Stimulated activated naive CD8-positive, alpha-beta T cell treated with anti-CD3 and anti-CD28 coated beads, Interleukin-15, amount 100 ng/mL, for 72 hours (primary cell): Measurements from ENCODE around the gene CDH11.

Experiments
- ATAC-seq: fragments of 150-1000 bp; cut with Tn5 transposase; 2 replicates; pipeline ENCODE4 v1.10.0; 2021; ENCODE audit warnings: mild to moderate bottlenecking, moderate library complexity
- DNase-seq, 2 donors: peaks; one replicate each; pipeline ENCODE4 v3.0.0; 2021 to 2022
- H3K27ac Mint-ChIP-seq, 2 donors: one replicate each; pipeline ENCODE4 v1.8.0; 2022; ENCODE audit warnings: mild to moderate bottlenecking in 2 of 2, mixed read lengths in 2 of 2, moderate library complexity in 2 of 2
- H3K27me3 Mint-ChIP-seq: one replicate; pipeline ENCODE4 v1.8.0; 2022; ENCODE audit warnings: mixed read lengths
- H3K4me1 Mint-ChIP-seq: one replicate; pipeline ENCODE4 v1.8.0; 2022; ENCODE audit warnings: mild to moderate bottlenecking, mixed read lengths
- H3K4me3 Mint-ChIP-seq, 2 donors: one replicate each; pipeline ENCODE4 v1.8.0; 2022; ENCODE audit warnings: mild to moderate bottlenecking in 2 of 2, mixed read lengths in 2 of 2, moderate library complexity in 1 of 2
- H3K9me3 Mint-ChIP-seq, 2 donors: one replicate each; pipeline ENCODE4 v1.8.0; 2022; ENCODE audit warnings: mixed read lengths in 2 of 2

CDH11 gene

DNA sequence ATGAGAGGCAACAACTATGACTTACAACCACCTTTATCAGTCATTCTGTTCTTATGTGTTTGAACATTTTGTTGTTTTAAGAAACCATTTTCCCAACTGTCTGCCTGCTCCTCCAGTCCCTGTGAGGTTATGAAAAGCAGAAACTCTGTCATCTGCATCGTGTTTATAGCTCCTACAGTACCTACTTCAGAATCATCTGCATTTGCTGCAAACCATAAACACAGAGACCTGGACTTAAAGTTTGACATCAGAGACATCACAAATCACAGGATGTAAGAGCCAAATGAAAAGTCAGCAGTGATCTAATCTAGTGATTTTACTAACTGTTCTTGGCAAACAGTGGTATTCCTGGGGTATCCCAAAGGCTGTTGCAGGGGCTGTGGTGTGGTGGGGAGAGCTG lies 55.2 kb downstream of the CDH11 start:
- H3K4me3 Mint-ChIP-seq = no peak overlapping the region
- no peak for ATAC-seq

DNA sequence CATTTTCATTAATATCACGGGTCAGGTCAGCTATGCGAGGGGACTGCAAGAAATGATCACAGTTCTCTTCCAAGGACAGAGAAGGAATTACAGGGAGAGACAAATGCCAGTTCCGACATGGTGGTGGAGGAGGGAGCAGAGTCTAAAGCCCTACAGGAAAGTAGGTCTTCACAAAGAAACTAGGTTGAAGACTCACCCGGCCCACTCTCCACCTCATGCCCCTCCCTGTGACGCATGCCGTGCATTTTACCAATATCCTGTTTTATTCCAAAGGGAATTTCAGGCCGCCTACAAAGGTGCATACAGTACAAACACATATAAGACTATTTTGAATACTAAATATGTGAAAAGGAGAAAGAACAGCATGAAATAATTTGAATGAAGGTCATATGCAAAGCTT lies 56.8 kb downstream of the CDH11 start:
- H3K27me3 Mint-ChIP-seq = no peaks in the 10 kb centered on the region
- H3K4me3 Mint-ChIP-seq = no peak overlapping the region
- H3K4me1 Mint-ChIP-seq = no peaks in the 10 kb centered on the region
- DNase-seq (no peak), ATAC-seq (no peak)
- H3K27ac Mint-ChIP-seq = no peak overlapping the region
- H3K9me3 Mint-ChIP-seq = peaks cover 8 to 21% of the 10 kb centered on the region in 2 donors

More for the DNA sequence above, 55.2 kb downstream of the CDH11 start:
- peaks cover 12 to 29% of the 10 kb centered on the region in 2 donors for H3K9me3 Mint-ChIP-seq
- no peaks in the 10 kb centered on the region for H3K4me1 Mint-ChIP-seq
- H3K27me3 Mint-ChIP-seq = no peaks in the 10 kb centered on the region
- DNase-seq = no peak
- H3K27ac Mint-ChIP-seq = no peak overlapping the region

DNA sequence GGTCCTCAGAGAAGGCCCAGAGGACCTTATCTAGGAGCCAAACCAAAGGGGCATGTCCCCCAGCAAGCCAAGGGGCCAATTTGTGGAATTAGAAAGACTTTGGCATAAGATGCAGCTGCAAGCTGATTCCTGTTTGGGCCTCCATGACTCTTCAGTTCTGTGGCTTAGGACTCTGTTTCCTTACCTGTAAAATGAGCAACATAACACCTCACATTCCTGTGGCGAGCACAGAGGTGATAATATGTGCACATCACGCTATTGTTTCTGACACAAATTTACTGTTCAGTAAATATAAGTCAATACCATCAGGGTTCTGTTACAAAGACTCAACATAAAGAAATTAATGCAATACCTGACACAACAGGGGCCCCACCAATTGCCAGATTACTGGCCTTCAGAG lies 57.7 kb downstream of the CDH11 start:
- H3K27me3 Mint-ChIP-seq = no peaks in the 10 kb centered on the region
- ATAC-seq = no peak

DNA sequence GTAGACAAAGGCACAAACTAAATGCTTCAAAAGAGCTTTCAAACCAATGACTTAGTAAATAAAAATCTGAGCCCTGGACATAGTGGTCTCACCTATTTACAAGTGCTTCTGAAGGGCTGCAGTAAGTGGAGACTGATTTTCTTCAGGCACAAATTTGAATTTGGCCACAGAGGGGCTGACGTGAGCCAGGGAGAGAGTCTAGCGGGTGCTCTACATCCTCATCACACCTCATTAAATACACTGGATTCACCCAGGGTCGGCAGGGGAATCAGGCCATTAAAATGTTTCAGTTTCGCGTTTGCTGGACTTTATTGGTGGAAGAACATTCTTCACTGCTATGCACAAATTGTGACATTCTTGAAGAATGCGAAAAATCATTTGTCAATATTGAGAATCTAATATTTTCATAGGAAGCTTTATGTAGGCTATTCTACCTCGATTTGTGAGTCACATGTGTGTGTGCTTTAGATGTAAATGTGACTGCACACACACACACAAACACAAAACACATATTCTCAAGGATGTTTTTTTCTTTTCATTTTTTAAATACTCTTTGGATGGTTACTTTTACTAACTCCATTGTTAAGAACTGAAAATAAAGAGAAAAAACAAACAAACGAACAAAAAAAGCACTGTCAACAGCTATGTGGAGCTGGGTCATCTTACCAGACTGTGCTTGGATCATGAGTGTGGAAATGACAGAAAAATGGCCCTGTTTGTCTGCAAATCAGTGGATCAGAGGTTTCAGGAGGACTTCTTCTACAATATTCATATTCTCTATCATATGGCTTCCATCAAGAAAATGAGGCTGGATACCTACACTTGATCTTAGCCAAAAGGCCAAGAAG lies 58.9 kb downstream of the CDH11 start:
- ATAC-seq (no peak), DNase-seq (no peak)
- Mint-ChIP-seq H3K9me3 (peaks cover 8 to 21% of the 10 kb centered on the region in 2 donors), H3K27me3 (no peaks in the 10 kb centered on the region), H3K27ac (no peak overlapping the region), H3K4me3 (no peak overlapping the region), H3K4me1 (no peaks in the 10 kb centered on the region)

More for the DNA sequence above, 57.7 kb downstream of the CDH11 start:
- Mint-ChIP-seq H3K4me1 (no peaks in the 10 kb centered on the region), H3K4me3 (no peak overlapping the region), H3K9me3 (peaks cover 8 to 21% of the 10 kb centered on the region in 2 donors), H3K27ac (no peak overlapping the region)
- DNase-seq = no peak

DNA sequence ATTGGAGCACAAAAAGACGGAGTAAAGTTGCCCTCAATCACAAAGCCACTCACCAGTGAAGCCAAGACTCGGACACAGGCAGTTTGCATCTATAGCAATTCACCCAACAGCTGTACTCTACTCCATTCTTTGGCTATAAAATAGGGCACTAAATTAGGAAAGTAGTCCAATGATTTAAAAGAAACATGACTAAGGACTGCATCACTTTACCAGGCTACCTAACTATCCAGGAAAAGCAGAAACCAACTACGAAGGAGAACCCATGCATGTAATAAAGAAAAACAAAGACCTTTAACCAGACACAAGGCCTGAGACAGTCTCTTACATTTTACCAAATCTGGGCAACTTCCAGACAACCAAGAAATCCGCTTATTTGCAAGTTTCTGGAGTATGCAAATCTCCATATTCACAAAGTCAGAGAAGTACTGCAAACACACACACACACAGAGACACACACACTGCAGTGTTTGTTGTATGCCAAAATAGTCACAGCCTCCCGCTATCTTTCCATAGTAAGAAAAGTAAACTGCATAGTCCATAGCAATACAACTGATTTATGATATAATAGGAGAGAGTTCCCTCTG lies 59.8 kb downstream of the CDH11 start:
- ATAC-seq = no peak
- no peaks in the 10 kb centered on the region for H3K27me3 Mint-ChIP-seq
- no peak overlapping the region for H3K27ac Mint-ChIP-seq
- no peak for DNase-seq
- H3K4me1 Mint-ChIP-seq = no peaks in the 10 kb centered on the region
- H3K4me3 Mint-ChIP-seq = no peak overlapping the region
- H3K9me3 Mint-ChIP-seq = peaks cover 8 to 17% of the 10 kb centered on the region in 2 donors

DNA sequence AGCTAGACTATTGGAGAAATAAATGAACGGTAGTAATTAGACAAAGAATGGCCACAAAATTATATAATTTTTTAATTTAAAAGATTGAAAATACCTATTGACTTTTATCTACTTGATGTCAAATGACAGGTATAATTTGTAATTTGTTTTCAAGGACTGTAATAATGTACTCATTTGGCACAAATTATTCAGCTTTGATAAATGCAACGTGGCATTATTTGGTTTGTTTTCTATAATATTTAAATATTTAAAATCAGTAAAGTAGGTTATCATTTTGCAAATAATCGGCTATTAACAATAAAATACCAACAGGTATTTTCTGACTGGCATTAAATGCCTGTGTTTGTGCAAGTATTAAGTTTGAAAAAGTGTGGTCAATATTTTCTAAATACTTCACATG lies 60.6 kb downstream of the CDH11 start:
- ATAC-seq = no peak
- no peaks in the 10 kb centered on the region for H3K27me3 Mint-ChIP-seq

DNA sequence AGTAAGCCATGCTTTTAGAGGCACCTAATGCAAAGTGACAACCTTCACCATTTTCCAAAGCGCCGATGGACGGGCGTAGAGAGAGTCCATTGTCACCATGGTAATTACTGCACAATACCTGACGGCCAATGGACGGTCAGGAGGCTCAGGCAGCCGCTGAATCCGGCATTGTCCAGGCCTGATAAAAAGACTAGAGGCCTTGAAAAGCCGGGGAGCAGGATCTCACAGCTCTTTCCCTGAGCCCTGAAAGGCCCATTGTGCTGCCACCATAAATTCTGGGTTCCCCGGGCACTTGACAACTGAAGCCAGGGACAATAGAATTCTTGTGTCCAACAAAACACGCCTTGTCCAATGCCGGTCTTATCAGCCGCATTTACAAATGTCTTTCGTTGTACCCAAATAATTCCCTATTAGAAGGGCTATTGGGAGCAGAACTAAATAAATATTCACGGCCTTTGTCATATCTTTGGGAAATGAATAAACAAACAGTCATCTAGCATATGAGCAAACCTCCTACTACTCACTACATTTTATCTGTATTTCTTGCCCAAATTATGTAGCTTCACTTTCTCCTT lies 62.4 kb downstream of the CDH11 start:
- H3K4me3 Mint-ChIP-seq = no peak overlapping the region
- ATAC-seq (no peak), DNase-seq (no peak)
- peaks cover 9 to 10% of the 10 kb centered on the region in 2 donors for H3K9me3 Mint-ChIP-seq
- no peaks in the 10 kb centered on the region for H3K4me1 Mint-ChIP-seq
- no peaks in the 10 kb centered on the region for H3K27me3 Mint-ChIP-seq
- H3K27ac Mint-ChIP-seq = no peak overlapping the region

More for the DNA sequence above, 60.6 kb downstream of the CDH11 start:
- DNase-seq = no peak
- Mint-ChIP-seq H3K27ac (no peak overlapping the region), H3K4me3 (no peak overlapping the region), H3K9me3 (peaks cover 7 to 13% of the 10 kb centered on the region in 2 donors), H3K4me1 (no peaks in the 10 kb centered on the region)

DNA sequence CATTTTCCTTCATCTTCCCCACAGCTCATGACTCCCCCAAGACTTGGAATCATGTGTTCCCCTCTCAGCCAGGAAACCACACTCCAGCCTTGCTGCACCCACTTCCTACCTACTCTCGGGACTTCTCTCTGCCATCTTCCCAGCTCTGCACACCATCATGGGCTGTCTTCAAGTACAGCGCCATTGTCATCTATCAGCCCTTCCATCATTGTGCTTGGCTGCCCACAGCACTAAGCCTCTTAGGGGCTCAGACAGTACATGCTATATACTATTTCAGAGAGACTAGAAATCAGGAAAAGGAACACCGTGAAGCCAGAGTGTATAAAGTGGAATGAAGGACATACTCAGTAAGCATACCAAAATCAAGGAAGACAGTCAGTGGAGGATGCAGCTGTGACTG lies 64.7 kb downstream of the CDH11 start:
- Mint-ChIP-seq H3K4me1 (no peaks in the 10 kb centered on the region), H3K27ac (no peak overlapping the region), H3K4me3 (no peak overlapping the region), H3K27me3 (no peaks in the 10 kb centered on the region), H3K9me3 (peaks cover 14 to 16% of the 10 kb centered on the region in 2 donors)
- DNase-seq (no peak), ATAC-seq (no peak)

DNA sequence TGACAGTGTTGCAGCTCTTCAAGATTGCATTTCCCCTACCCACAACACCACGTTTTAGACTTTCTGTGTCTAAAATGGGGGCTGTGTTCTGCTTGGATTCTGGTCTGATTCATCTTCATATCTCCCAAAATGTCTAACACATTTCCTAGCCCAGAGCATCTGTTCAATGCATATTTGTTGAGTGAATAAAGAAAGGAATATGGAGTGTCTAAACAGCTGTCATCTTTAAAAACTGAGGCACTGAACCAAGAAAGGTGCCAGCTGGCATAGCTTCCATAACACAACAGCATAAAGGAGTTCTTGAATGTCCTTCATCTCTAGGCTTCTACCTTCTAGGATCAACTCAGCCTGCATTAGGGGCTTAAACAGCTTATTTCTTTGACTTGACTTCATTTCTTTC lies 67.4 kb downstream of the CDH11 start:
- Mint-ChIP-seq H3K27me3 (no peaks in the 10 kb centered on the region), H3K27ac (no peak overlapping the region), H3K4me3 (no peak overlapping the region), H3K9me3 (peaks cover 16 to 18% of the 10 kb centered on the region in 2 donors), H3K4me1 (no peaks in the 10 kb centered on the region)
- no peak for DNase-seq
- ATAC-seq = no peak

DNA sequence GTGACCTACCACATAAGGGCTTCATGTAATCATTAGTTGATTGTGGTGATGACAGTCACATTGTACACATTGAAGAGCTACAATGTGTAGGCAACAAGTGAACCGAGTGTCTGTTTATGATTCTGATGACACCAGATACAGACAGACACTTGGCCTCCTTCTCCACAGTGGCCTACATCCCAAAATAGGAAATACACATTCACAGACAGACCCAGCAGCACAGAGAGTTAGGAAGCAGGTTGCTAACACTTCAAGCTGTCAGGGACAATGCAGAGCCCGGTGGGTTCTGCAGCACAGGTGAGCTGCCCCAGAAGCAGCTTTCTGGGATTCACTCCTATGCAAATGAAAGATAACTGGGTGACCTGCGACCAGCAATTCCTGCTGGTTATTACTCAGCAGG lies 72.2 kb downstream of the CDH11 start:
- Mint-ChIP-seq H3K27me3 (no peaks in the 10 kb centered on the region), H3K4me1 (no peaks in the 10 kb centered on the region), H3K4me3 (no peak overlapping the region), H3K9me3 (peaks cover 15 to 18% of the 10 kb centered on the region in 2 donors), H3K27ac (no peak overlapping the region)
- DNase-seq (no peak), ATAC-seq (no peak)

DNA sequence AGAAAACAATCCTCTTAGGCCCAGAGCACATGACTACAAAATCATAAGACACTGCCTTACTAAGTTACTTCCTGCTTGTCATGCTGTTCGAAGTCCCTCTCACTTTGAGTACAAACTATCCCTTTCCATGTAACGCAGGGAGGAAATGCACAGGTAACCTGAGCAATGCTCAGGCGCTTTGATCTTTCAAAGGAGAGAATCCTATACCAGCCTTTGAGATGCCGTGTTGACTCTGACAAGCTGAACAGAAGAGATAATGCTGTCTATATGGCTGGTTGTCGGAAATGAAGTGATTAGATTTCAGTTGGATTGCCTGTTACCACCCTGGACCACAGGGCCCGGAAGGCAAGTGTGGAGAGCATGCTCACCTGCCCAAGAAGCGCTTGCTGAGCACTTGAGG lies 75.9 kb downstream of the CDH11 start:
- no peak overlapping the region for H3K27ac Mint-ChIP-seq
- no peak for DNase-seq
- H3K9me3 Mint-ChIP-seq = peaks cover 21 to 34% of the 10 kb centered on the region in 2 donors
- H3K4me1 Mint-ChIP-seq = no peaks in the 10 kb centered on the region
- no peak overlapping the region for H3K4me3 Mint-ChIP-seq
- H3K27me3 Mint-ChIP-seq = no peaks in the 10 kb centered on the region
- no peak for ATAC-seq

DNA sequence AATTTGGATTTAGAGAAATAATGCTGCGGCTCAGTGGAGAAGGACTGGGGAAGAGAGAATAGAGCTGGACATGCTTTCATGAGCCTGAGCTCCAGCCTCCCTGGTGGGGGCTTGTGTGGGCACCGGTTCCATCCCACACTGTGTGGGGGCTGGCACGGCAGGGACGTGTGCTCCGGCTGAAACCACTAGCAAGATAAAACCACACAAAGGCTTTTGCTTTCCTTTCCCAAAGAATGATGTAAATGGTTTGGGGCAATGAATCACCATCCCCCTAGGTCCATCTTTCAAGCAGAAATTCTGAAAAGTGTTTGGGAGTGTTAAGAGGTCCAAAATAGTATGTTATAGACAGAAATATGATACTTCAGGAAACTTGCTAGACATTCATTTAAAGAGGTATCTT lies 77.0 kb downstream of the CDH11 start:
- Mint-ChIP-seq H3K4me1 (no peaks in the 10 kb centered on the region), H3K9me3 (peaks cover 24 to 36% of the 10 kb centered on the region in 2 donors), H3K4me3 (no peak overlapping the region), H3K27ac (no peak overlapping the region), H3K27me3 (no peaks in the 10 kb centered on the region)
- DNase-seq (no peak), ATAC-seq (no peak)

DNA sequence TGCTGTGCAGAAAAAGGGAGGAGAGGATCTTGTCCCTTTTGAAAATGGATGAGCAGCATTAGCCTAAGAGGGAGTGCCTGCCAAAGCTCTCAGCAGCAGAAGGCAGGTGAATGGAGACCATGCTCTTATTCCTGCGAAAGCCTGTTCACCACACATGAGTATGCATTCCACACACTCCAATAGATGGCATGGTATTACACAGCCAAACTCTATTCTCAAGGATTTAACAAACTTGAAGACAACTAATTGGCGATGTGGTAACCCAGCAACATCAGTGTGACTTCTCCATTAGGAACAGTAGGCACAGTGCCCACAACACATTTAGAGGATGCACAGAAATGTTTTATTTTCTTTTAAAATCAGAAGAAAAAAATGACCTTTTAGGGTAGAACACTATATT lies 77.8 kb downstream of the CDH11 start:
- no peak for ATAC-seq
- Mint-ChIP-seq H3K9me3 (peaks cover 24 to 36% of the 10 kb centered on the region in 2 donors), H3K4me3 (no peak overlapping the region), H3K4me1 (no peaks in the 10 kb centered on the region), H3K27me3 (no peaks in the 10 kb centered on the region), H3K27ac (peak overlapping the region in 1 of 2 donors; percentile 83)
- no peak for DNase-seq

DNA sequence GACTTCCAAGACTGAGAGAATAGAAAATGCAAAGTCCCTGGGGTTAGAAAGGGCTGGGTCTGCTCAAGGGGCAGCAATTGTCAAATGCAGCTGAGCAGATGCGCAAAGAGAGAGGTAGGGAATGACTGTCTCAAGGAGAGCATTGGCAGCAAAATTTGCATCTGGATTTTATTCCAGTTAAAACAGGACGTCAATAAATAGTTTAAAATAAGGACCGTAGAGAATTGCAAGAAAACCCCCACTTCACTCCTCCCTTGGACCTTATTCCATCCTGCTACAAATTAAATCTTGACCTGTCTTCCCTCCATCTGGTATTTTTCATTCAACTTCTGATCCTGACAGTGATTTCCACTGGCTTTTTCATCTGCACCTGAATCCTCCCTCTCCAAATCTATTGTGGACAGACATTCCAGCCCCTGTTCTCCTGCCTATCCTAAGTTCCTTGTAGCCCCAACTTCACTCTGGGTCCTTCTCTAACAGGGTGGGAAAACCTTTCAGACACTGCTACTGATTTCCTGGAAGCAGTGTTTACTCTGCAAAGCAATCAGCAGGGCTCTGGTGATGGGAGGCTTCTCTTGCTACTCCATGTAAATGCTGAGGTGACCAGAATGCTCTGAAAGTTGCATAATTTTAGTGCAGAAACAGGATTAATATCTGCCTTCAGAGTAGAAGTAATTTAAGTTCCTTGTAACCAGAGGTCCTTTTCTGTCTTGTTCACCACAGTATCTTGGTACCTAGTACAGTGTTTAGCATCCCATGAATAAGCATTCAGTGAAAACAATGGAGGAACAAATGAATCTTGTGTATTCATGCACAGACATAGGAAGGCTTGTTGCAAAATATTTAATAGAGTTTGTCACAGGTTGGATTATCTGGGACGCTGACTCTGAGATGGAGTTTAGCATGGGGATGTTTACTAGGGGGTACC lies 79.2 kb downstream of the CDH11 start:
- Mint-ChIP-seq H3K27ac (no peak overlapping the region), H3K27me3 (no peaks in the 10 kb centered on the region), H3K4me3 (no peak overlapping the region), H3K4me1 (no peaks in the 10 kb centered on the region), H3K9me3 (peaks cover 17 to 30% of the 10 kb centered on the region in 2 donors)
- ATAC-seq (no peak), DNase-seq (no peak)

DNA sequence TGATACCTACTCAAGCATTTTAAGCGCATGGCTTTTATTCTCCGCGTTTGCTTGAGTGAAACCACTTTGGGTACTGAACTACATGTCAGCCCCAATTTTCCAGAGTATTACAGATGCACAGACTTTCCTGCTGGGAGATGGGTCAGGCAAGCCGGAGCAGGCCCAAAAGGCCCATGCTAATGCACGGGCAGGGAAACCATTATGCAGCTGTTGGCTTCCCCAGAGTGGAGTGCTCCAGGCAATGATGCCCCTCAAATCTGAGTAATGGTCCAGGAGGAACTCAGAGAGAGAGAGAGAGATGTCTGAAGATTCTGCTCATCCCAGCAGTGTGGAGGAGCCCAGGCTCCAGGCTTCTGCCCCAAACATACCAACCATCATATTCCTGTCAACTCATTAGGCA lies 80.2 kb downstream of the CDH11 start:
- no peak for ATAC-seq
- Mint-ChIP-seq H3K27me3 (no peaks in the 10 kb centered on the region), H3K27ac (no peak overlapping the region)

More for the DNA sequence above, 80.2 kb downstream of the CDH11 start:
- H3K9me3 Mint-ChIP-seq = peaks cover 15 to 32% of the 10 kb centered on the region in 2 donors
- DNase-seq = no peak
- no peak overlapping the region for H3K4me3 Mint-ChIP-seq
- H3K4me1 Mint-ChIP-seq = no peaks in the 10 kb centered on the region
